CD14-positive monocyte (primary cell): ENCODE results near the gene PPFIBP2. TPM values are rescaled to one million over a fixed set of nuclear protein-coding genes. Genes with fewer than 3 reads are reported as not detected.

Experiments
- DNase-seq, 3 donors: peaks; one replicate each; pipeline ENCODE4 v3.0.0-alpha.2; 2011 to 2022
- H2AFZ ChIP-seq: 2 replicates; pipeline ENCODE4 v1.6.0; 2012; ENCODE audit warnings: mild to moderate bottlenecking, low read depth, low read length, inconsistent platforms; ENCODE audit not compliant: insufficient read depth, poor library complexity, severe bottlenecking
- H3K27ac ChIP-seq, 2 donors: 1 replicate in 1 of 2; 2 replicates in 1 of 2; pipeline ENCODE4 v1.5.1; 2012 to 2013; ENCODE audit warnings: low read length in 2 of 2, control low read depth in 1 of 2, inconsistent platforms in 1 of 2, low read depth in 1 of 2, mild to moderate bottlenecking in 1 of 2
- H3K27me3 ChIP-seq, 2 donors: one replicate each; pipeline versions ENCODE4 v1.6.0 to v1.6.1; 2011 to 2013; ENCODE audit warnings: low read length in 2 of 2; ENCODE audit not compliant: control insufficient read depth in 2 of 2, insufficient read depth in 2 of 2
- H3K36me3 ChIP-seq, 2 donors: replicated peaks in 1 of 2; 1 replicate in 1 of 2; 2 replicates in 1 of 2; pipeline versions ENCODE4 v1.5.1 to v1.6.1; 2012 to 2013; ENCODE audit warnings: low read length in 2 of 2, control low read depth in 1 of 2, inconsistent platforms in 1 of 2, mild to moderate bottlenecking in 1 of 2; ENCODE audit not compliant: insufficient read depth in 2 of 2, control insufficient read depth in 1 of 2
- H3K4me1 ChIP-seq, 2 donors: 1 replicate in 1 of 2; 2 replicates in 1 of 2; pipeline versions ENCODE4 v1.5.1 to v1.6.1; 2012 to 2013; ENCODE audit warnings: low read length in 2 of 2, control low read depth in 1 of 2, inconsistent platforms in 1 of 2, mild to moderate bottlenecking in 1 of 2, moderate library complexity in 1 of 2; ENCODE audit not compliant: insufficient read depth in 2 of 2, control insufficient read depth in 1 of 2
- H3K4me2 ChIP-seq: replicated peaks from 2 replicates; pipeline ENCODE3; 2012; ENCODE audit warnings: low read length, moderate library complexity, mild to moderate bottlenecking; ENCODE audit not compliant: poor library complexity, severe bottlenecking; ENCODE audit errors: extremely low read depth
- H3K4me3 ChIP-seq, 3 experiments: fragments of 200-600 bp in 1 of 3; sonication (generic) in 1 of 3; replicated peaks in 1 of 3; 1 replicate in 2 of 3; 2 replicates in 1 of 3; pipeline ENCODE4 v1.5.1; 2011 to 2013; ENCODE audit warnings: low read length in 3 of 3, mild to moderate bottlenecking in 3 of 3, control low read depth in 2 of 3, low read depth in 2 of 3, inconsistent platforms in 1 of 3, moderate library complexity in 1 of 3
- H3K79me2 ChIP-seq: 2 replicates; pipeline ENCODE4 v1.6.0; 2012; ENCODE audit warnings: mild to moderate bottlenecking, control low read depth, inconsistent platforms, low read length, moderate library complexity; ENCODE audit not compliant: insufficient read depth
- H3K9ac ChIP-seq: 2 replicates; pipeline ENCODE4 v1.6.0; 2017; ENCODE audit warnings: low read length, mild to moderate bottlenecking; ENCODE audit not compliant: insufficient read depth, poor library complexity, severe bottlenecking
- H3K9me3 ChIP-seq, 2 donors: replicated peaks in 1 of 2; 1 replicate in 1 of 2; 2 replicates in 1 of 2; pipeline versions ENCODE4 v1.5.1 to v1.6.1; 2012 to 2013; ENCODE audit warnings: low read length in 2 of 2, control low read depth in 1 of 2; ENCODE audit not compliant: control insufficient read depth in 1 of 2, insufficient read depth in 1 of 2
- H4K20me1 ChIP-seq: 2 replicates; pipeline ENCODE4 v1.6.0; 2012; ENCODE audit warnings: mild to moderate bottlenecking, low read length, control low read depth, moderate library complexity; ENCODE audit not compliant: insufficient read depth
- H3K27ac Mint-ChIP-seq, 7 donors: one replicate each; pipeline ENCODE4 v1.8.0; 2020; ENCODE audit warnings: mild to moderate bottlenecking in 7 of 7, mixed read lengths in 7 of 7, moderate library complexity in 6 of 7, inconsistent platforms in 2 of 7
- H3K27me3 Mint-ChIP-seq, 3 donors: one replicate each; pipeline ENCODE4 v1.8.0; 2021 to 2022; ENCODE audit warnings: low read depth in 3 of 3, mild to moderate bottlenecking in 3 of 3, mixed read lengths in 3 of 3, moderate library complexity in 3 of 3, inconsistent platforms in 1 of 3
- H3K36me3 Mint-ChIP-seq, 2 donors: one replicate each; pipeline ENCODE4 v1.8.0; 2020; ENCODE audit warnings: mixed read lengths in 2 of 2, inconsistent platforms in 1 of 2, mild to moderate bottlenecking in 1 of 2
- H3K4me1 Mint-ChIP-seq: one replicate; pipeline ENCODE4 v1.8.0; 2020; ENCODE audit warnings: mild to moderate bottlenecking, mixed read lengths
- H3K4me3 Mint-ChIP-seq, 2 donors: one replicate each; pipeline ENCODE4 v1.8.0; 2020; ENCODE audit warnings: mild to moderate bottlenecking in 2 of 2, mixed read lengths in 2 of 2, moderate library complexity in 1 of 2
- H3K9me3 Mint-ChIP-seq, 7 donors: one replicate each; pipeline ENCODE4 v1.8.0; 2020 to 2022; ENCODE audit warnings: mixed read lengths in 7 of 7, mild to moderate bottlenecking in 6 of 7, moderate library complexity in 6 of 7, inconsistent platforms in 2 of 7
- CTCF ChIP-seq: fragments of 200-600 bp; IDR thresholded peaks from one replicate; pipeline ENCODE4 v1.8.0; 2022; ENCODE audit warnings: antibody characterized with exemption, mild to moderate bottlenecking
- WGBS: methylation state at CpG from one replicate; pipeline ENCODE4 v1.1.5; 2013; ENCODE audit warnings: missing lambda C conversion rate; ENCODE audit not compliant: insufficient coverage; 5-methylcytosine and 5-hydroxymethylcytosine counted together
- intact Hi-C, 2 donors: fragments of 100-400 bp; cut with micrococcal nuclease; formaldehyde crosslinking; loops; one replicate each; pipeline versions ENCODE4 v1.15.0 to v1.15.1; 2023
- polyA plus RNA-seq, 3 donors: library from polyadenylated mRNA; depleted of rRNA in 1 of 3; unstranded in 2 of 3; stranded (reverse) in 1 of 3; fragments of 300-500 nt in 2 of 3; fragments of >200 nt in 1 of 3; fragmentation: Illumina TruSeq in 2 of 3; gene quantifications; 1 replicate in 2 of 3; 2 replicates in 1 of 3; pipeline ENCODE4 v1.2.3, GENCODE V29; 2012 to 2021

The PPFIBP2 gene
- polyA plus RNA-seq, 3 donors: 5.9 to 41.6 (median 8.6) TPM

DNA sequence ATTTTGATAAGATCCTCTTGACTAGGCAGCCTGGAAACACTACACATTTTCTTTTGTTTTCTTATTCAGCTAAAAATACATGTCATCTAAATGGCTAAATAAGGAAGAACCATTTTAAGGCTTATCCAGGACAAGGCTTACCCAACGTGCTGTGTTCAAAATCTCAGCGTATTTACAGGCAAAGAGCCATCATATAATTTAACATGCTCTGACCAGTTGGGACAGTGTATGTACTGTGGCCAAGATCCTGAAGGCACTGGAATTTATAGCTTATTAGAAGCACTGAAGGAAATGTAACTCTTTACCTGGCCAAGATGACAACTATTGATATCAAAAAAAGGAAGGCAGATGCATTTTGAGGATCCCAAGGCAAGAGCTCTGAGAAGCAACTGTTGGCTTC is 71.1 kb downstream of the PPFIBP2 start:
- H3K27me3 Mint-ChIP-seq: peaks cover 4 to 12% (median 9%) of the 10 kb centered on the region in 3 donors
- intact Hi-C loops: no loop called here
- TF ChIP-seq CTCF: no peak
- Histone ChIP-seq H4K20me1 (peaks cover 5% of the 10 kb centered on the region), H3K36me3 (peaks cover 0 to 15% of the 10 kb centered on the region in 2 donors), H3K79me2 (no peaks in the 10 kb centered on the region), H3K4me2 (no peak overlapping the region), H3K4me3 (no peak overlapping the region), H3K9ac (no peak overlapping the region), H3K4me1 (peaks cover 11 to 15% of the 10 kb centered on the region in 2 donors), H3K27ac (no peak overlapping the region), H2AFZ (no peak overlapping the region), H3K9me3 (no peaks in the 10 kb centered on the region), H3K27me3 (no peaks in the 10 kb centered on the region)
- 100% methylated on average over 2 of the region's 2 CpGs for WGBS
- H3K4me3 Mint-ChIP-seq: no peak overlapping the region
- peaks cover 46 to 52% of the 10 kb centered on the region in 2 donors for H3K36me3 Mint-ChIP-seq
- DNase-seq: no peak
- H3K9me3 Mint-ChIP-seq: peaks cover 0 to 9% (median 0%) of the 10 kb centered on the region in 7 donors
- H3K27ac Mint-ChIP-seq: no peak overlapping the region
- peaks cover 41% of the 10 kb centered on the region for H3K4me1 Mint-ChIP-seq

- TF ChIP-seq CTCF: no peak
- Mint-ChIP-seq H3K27ac (no peak overlapping the region), H3K27me3 (peaks cover 4 to 12% (median 9%) of the 10 kb centered on the region in 3 donors), H3K4me1 (peaks cover 41% of the 10 kb centered on the region), H3K4me3 (no peak overlapping the region), H3K36me3 (peaks cover 44 to 48% of the 10 kb centered on the region in 2 donors), H3K9me3 (peaks cover 0 to 9% (median 0%) of the 10 kb centered on the region in 7 donors)
- Histone ChIP-seq H4K20me1 (peaks cover 3% of the 10 kb centered on the region), H3K79me2 (no peaks in the 10 kb centered on the region), H3K9me3 (no peaks in the 10 kb centered on the region), H3K4me2 (no peak overlapping the region), H3K9ac (no peak overlapping the region), H3K27me3 (no peaks in the 10 kb centered on the region), H2AFZ (no peak overlapping the region), H3K4me3 (no peak overlapping the region), H3K36me3 (peaks cover 0 to 15% of the 10 kb centered on the region in 2 donors), H3K27ac (no peak overlapping the region), H3K4me1 (peaks cover 12 to 15% of the 10 kb centered on the region in 2 donors)
- DNase-seq: no peak
- WGBS: 83% methylated on average over 1 of the region's 2 CpGs
- intact Hi-C loops: no loop called here
Measured at GRCh38 chr11:7585816-7586215, 72.0 kb downstream of the PPFIBP2 start.
